Measurements from ENCODE around the gene MAP3K10. TPM values are rescaled to one million over a fixed set of nuclear protein-coding genes. Genes with fewer than 3 reads are reported as not detected.

Gene MAP3K10
- total and polyA plus RNA-seq, 2 of the 13 experiments (the other 11 are each of a cell fraction or from before 2014, with no cell fraction given): 3.4 to 5.0 TPM

- TF ChIP-seq CERS6 (CRISPR knock-in tag; IDR thresholded peaks at IDR 0.05) (no peak), ARID4A (CRISPR knock-in tag; IDR thresholded peaks at IDR 0.05; ENCODE audit: borderline replicate concordance) (peak; percentile 14; the same call in 1 of the 2 replicates), HNRNPLL (IDR thresholded peaks at IDR 0.05; ENCODE audit: low read depth, low read length, poor library complexity, severe bottlenecking) (peak; percentile 25), HOXA3 (CRISPR knock-in tag; IDR thresholded peaks at IDR 0.05) (0 out of 2 replicates have a peak, but pooled peaks have one; percentile 33), ZNF777 (CRISPR knock-in tag; IDR thresholded peaks at IDR 0.05) (peak; percentile 80), BHLHE40 (IDR thresholded peaks at IDR 0.05; ENCODE audit: low read length) (0 out of 2 replicates have a peak, but pooled peaks have one; percentile 15), ZNF260 (CRISPR knock-in tag; IDR thresholded peaks at IDR 0.05; ENCODE audit: borderline replicate concordance, low read depth) (no peak), STAG1 (CRISPR knock-in tag; IDR thresholded peaks at IDR 0.05) (peak; percentile 48), MAFG (CRISPR knock-in tag; IDR thresholded peaks at IDR 0.05) (0 out of 2 replicates have a peak, but pooled peaks have one; percentile 39)
- TF ChIP-seq, protein P1, sequence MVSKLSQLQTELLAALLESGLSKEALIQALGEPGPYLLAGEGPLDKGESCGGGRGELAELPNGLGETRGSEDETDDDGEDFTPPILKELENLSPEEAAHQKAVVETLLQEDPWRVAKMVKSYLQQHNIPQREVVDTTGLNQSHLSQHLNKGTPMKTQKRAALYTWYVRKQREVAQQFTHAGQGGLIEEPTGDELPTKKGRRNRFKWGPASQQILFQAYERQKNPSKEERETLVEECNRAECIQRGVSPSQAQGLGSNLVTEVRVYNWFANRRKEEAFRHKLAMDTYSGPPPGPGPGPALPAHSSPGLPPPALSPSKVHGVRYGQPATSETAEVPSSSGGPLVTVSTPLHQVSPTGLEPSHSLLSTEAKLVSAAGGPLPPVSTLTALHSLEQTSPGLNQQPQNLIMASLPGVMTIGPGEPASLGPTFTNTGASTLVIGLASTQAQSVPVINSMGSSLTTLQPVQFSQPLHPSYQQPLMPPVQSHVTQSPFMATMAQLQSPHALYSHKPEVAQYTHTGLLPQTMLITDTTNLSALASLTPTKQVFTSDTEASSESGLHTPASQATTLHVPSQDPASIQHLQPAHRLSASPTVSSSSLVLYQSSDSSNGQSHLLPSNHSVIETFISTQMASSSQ (IDR thresholded peaks at IDR 0.05; ENCODE audit: low read depth): no peak
- TF ChIP-seq, protein P1 (CRISPR knock-in tag; IDR thresholded peaks at IDR 0.05; ENCODE audit: borderline replicate concordance): no peak
These were observed 26.0 kb downstream of the MAP3K10 start (continued) for GRCh38 chr19:40217027-40217810.

Data from HepG2 (cell line).